ENCODE data around the gene HCK.

GRCh38 chr20:32125506-32125905 lies 73.5 kb downstream of the HCK start:
- no peak for TF ChIP-seq CTCF (conservative IDR thresholded peaks at IDR 0.05)
- no peak for TF ChIP-seq EZH2 (IDR thresholded peaks at IDR 0.05; ENCODE audit: low read depth)
